DND-41 (cell line): ENCODE measurements around the gene PTPRD.

Experiments
- CTCF ChIP-seq: IDR thresholded peaks from 2 replicates; pipeline ENCODE4 v1.5.1; 2012; ENCODE audit warnings: borderline replicate concordance, low read length, moderate library complexity, mild to moderate bottlenecking; ENCODE audit not compliant: poor library complexity, severe bottlenecking; ENCODE audit errors: extremely low read depth
- EZH2 ChIP-seq: IDR thresholded peaks from 3 replicates; pipeline ENCODE4 v1.6.1; 2012; ENCODE audit warnings: borderline replicate concordance, low read depth, mild to moderate bottlenecking, moderate library complexity, low read length, inconsistent platforms; ENCODE audit not compliant: severe bottlenecking

- TF ChIP-seq EZH2 (no peak), CTCF (no peak)
Observed at GRCh38 chr9:10387282-10387681, 225.5 kb downstream of the PTPRD start.
